GM23338 (cell line): ENCODE results near the gene MPHOSPH6. TPM values are rescaled to one million over a fixed set of nuclear protein-coding genes. Genes with fewer than 3 reads are reported as not detected.

Experiments used
- ATAC-seq: fragments of 200-7000 bp; cut with Tn5 transposase; 3 replicates; pipeline ENCODE4 v1.9.1; 2020
- DNase-seq: peaks from one replicate; pipeline ENCODE4 v3.0.0-alpha.2; 2015; ENCODE audit warnings: low spot score
- H2AFZ ChIP-seq: fragments of 200-600 bp; sonication (generic); 2 replicates; pipeline ENCODE4 v1.8.0; 2016; ENCODE audit warnings: antibody characterized with exemption, mild to moderate bottlenecking, moderate library complexity
- H3F3A ChIP-seq: fragments of 200-600 bp; sonication (generic); replicated peaks from 2 replicates; pipeline ENCODE4 v1.8.0; 2017; ENCODE audit warnings: antibody characterized with exemption, mixed run types, low read depth
- H3K27ac ChIP-seq: fragments of 200-600 bp; sonication (generic); 2 replicates; pipeline ENCODE4 v1.6.1; 2016; ENCODE audit warnings: low read depth
- H3K27me3 ChIP-seq: fragments of 200-600 bp; sonication (generic); 2 replicates; pipeline ENCODE4 v1.8.0; 2016; ENCODE audit warnings: mild to moderate bottlenecking, mixed run types, moderate library complexity; ENCODE audit not compliant: insufficient read depth
- H3K36me3 ChIP-seq: fragments of 200-600 bp; sonication (generic); 2 replicates; pipeline ENCODE4 v1.8.0; 2016; ENCODE audit warnings: mild to moderate bottlenecking; ENCODE audit not compliant: insufficient read depth
- H3K4me1 ChIP-seq: fragments of 200-600 bp; sonication (generic); 2 replicates; pipeline ENCODE4 v1.8.0; 2016; ENCODE audit warnings: mild to moderate bottlenecking, moderate library complexity; ENCODE audit not compliant: insufficient read depth
- H3K4me2 ChIP-seq: fragments of 200-600 bp; sonication (generic); 2 replicates; pipeline ENCODE4 v1.7.1; 2017; ENCODE audit warnings: mixed run types
- H3K4me3 ChIP-seq: fragments of 200-600 bp; sonication (generic); 2 replicates; pipeline ENCODE4 v1.6.1; 2016; ENCODE audit warnings: mixed run types
- H3K79me2 ChIP-seq: fragments of 200-600 bp; sonication (generic); replicated peaks from 2 replicates; pipeline ENCODE4 v1.8.0; 2017; ENCODE audit warnings: mild to moderate bottlenecking; ENCODE audit not compliant: insufficient read depth
- H3K9me2 ChIP-seq: fragments of 200-600 bp; sonication (generic); 2 replicates; pipeline ENCODE4 v1.8.0; 2017; ENCODE audit not compliant: insufficient read depth
- H4K20me1 ChIP-seq: fragments of 200-600 bp; sonication (generic); replicated peaks from 2 replicates; pipeline ENCODE4 v1.8.0; 2017; ENCODE audit warnings: mild to moderate bottlenecking; ENCODE audit not compliant: insufficient read depth
- H3K27ac Mint-ChIP-seq: 2 replicates; pipeline ENCODE4 v1.8.0; 2020; ENCODE audit warnings: inconsistent platforms, mild to moderate bottlenecking, moderate library complexity, mixed read lengths
- H3K27me3 Mint-ChIP-seq: 3 replicates; pipeline ENCODE4 v1.8.0; 2022; ENCODE audit warnings: low read depth, mild to moderate bottlenecking, moderate library complexity, mixed read lengths, inconsistent platforms; ENCODE audit not compliant: insufficient read depth, poor library complexity
- H3K36me3 Mint-ChIP-seq: 3 replicates; pipeline ENCODE4 v1.8.0; 2021; ENCODE audit warnings: low read depth, mild to moderate bottlenecking, inconsistent platforms, moderate library complexity, mixed read lengths
- H3K4me1 Mint-ChIP-seq: 3 replicates; pipeline ENCODE4 v1.8.0; 2020; ENCODE audit warnings: mild to moderate bottlenecking, inconsistent platforms, mixed read lengths
- H3K4me3 Mint-ChIP-seq: 3 replicates; pipeline ENCODE4 v1.8.0; 2021; ENCODE audit warnings: moderate library complexity, mild to moderate bottlenecking, inconsistent platforms, mixed read lengths
- H3K9me3 Mint-ChIP-seq: 3 replicates; pipeline ENCODE4 v1.8.0; 2020; ENCODE audit warnings: moderate library complexity, mild to moderate bottlenecking, inconsistent platforms, mixed read lengths
- CREB1 ChIP-seq: fragments of 250-450 bp; sonication (Bioruptor Pico); IDR thresholded peaks from 2 replicates; pipeline ENCODE4 v1.5.0; 2020; ENCODE audit warnings: low read depth, mild to moderate bottlenecking, moderate library complexity
- EZH2 ChIP-seq: fragments of 200-600 bp; sonication (generic); IDR thresholded peaks from one replicate; pipeline ENCODE4 v1.8.0; 2017; ENCODE audit warnings: antibody characterized with exemption, mild to moderate bottlenecking, low read depth; ENCODE audit not compliant: unreplicated experiment
- EZH2phosphoT487 ChIP-seq: fragments of 200-600 bp; sonication (generic); IDR thresholded peaks from one replicate; pipeline ENCODE4 v1.8.1; 2018; ENCODE audit warnings: antibody characterized with exemption; ENCODE audit not compliant: unreplicated experiment
- JUNB ChIP-seq: IDR thresholded peaks from one replicate; pipeline ENCODE4 v1.6.1; 2016; ENCODE audit warnings: antibody characterized with exemption; ENCODE audit not compliant: unreplicated experiment
- NANOG ChIP-seq: IDR thresholded peaks from 2 replicates; pipeline ENCODE4 v1.6.1; 2016; ENCODE audit warnings: antibody characterized with exemption, borderline replicate concordance
- POLR2AphosphoS5 ChIP-seq: IDR thresholded peaks from 2 replicates; pipeline ENCODE4 v1.6.1; 2016; ENCODE audit warnings: antibody characterized with exemption, low read depth
- STAT1 ChIP-seq: IDR thresholded peaks from one replicate; pipeline ENCODE4 v1.6.1; 2016; ENCODE audit warnings: antibody characterized with exemption; ENCODE audit not compliant: unreplicated experiment
- ZNF114 ChIP-seq: fragments of 250-450 bp; sonication (Bioruptor Pico); IDR thresholded peaks from 2 replicates; pipeline ENCODE4 v1.5.0; 2020; ENCODE audit warnings: mild to moderate bottlenecking, moderate library complexity
- ZNF331 ChIP-seq: fragments of 250-450 bp; sonication (Bioruptor Pico); IDR thresholded peaks from 2 replicates; pipeline ENCODE4 v1.5.0; 2020; ENCODE audit warnings: low read depth, mild to moderate bottlenecking, moderate library complexity
- polyA plus RNA-seq: library from polyadenylated mRNA; unstranded; fragments of >200 nt; fragmentation: Nextera tagmentation; extraction: Ambion mirVana; gene quantifications from 2 replicates; pipeline ENCODE4 v1.2.1, GENCODE V29; 2016
- total RNA-seq: library from RNA; depleted of rRNA; stranded (reverse); fragments of >200 nt; shearing (Covaris generic); gene quantifications from 2 replicates; pipeline ENCODE4 v1.2.3, GENCODE V29; 2014
- TF ChIP-seq, protein P1 (sequence below): IDR thresholded peaks from 2 replicates; pipeline ENCODE4 v1.6.1; 2016; ENCODE audit warnings: antibody characterized with exemption
- TF ChIP-seq, protein P2 (sequence below): fragments of 250-450 bp; sonication (Bioruptor Pico); IDR thresholded peaks from 2 replicates; pipeline ENCODE4 v1.5.0; 2020; ENCODE audit warnings: mild to moderate bottlenecking, moderate library complexity
- TF ChIP-seq, protein P3 (sequence below): IDR thresholded peaks from one replicate; pipeline ENCODE4 v1.6.1; 2018; ENCODE audit warnings: antibody characterized with exemption; ENCODE audit not compliant: unreplicated experiment
- TF ChIP-seq, protein P4 (sequence below), 2 experiments: fragments of 200-600 bp in 1 of 2; sonication (generic) in 1 of 2; conservative IDR thresholded peaks; 2 replicates each; pipeline versions ENCODE4 v1.5.1 to v1.6.1; 2016 to 2017; ENCODE audit warnings: antibody characterized with exemption in 2 of 2, low read depth in 2 of 2, mild to moderate bottlenecking in 2 of 2, moderate library complexity in 1 of 2

MPHOSPH6 gene
- total and polyA plus RNA-seq, 2 experiments from 2014 or later = 40.8 to 94.7 TPM

DNA sequence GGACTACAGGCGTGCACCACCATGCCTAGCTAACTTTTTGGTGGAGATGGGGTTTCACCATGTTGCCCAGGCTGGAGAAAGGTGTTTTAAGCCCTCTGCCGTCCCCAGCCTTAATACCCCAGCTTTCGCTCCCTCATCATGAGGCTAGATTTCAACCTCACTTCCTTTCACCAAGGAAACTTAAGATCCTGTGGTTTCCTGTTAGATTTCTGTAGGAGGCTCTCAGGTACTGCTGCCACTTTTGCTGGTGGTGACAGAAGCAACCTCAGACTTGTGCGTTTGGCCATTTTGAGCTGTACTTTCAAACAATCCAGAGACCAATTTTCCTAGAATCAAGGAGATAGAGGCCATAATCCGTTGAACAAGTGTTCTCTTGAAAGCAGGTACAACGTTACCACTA is 36.2 kb downstream of the MPHOSPH6 start:
- peaks cover 3% of the 10 kb centered on the region; the same call in 1 of the 3 replicates for H3K9me3 Mint-ChIP-seq
- Histone ChIP-seq H3K4me1 (peaks cover 2% of the 10 kb centered on the region; the same call in 1 of the 2 replicates), H3K4me2 (no peak overlapping the region), H3K79me2 (peaks cover 7% of the 10 kb centered on the region; the same call in 1 of the 2 replicates), H3K36me3 (no peaks in the 10 kb centered on the region; the same call in 1 of the 2 replicates), H3K4me3 (no peak overlapping the region), H3K9me2 (no peaks in the 10 kb centered on the region), H2AFZ (no peak overlapping the region), H3K27me3 (no peaks in the 10 kb centered on the region), H4K20me1 (no peaks in the 10 kb centered on the region), H3F3A (no peaks in the 10 kb centered on the region), H3K27ac (no peak overlapping the region)
- no peak overlapping the region for H3K27ac Mint-ChIP-seq
- H3K36me3 Mint-ChIP-seq = peaks cover 21% of the 10 kb centered on the region
- no peak overlapping the region for H3K4me3 Mint-ChIP-seq
- peaks cover 7% of the 10 kb centered on the region for H3K4me1 Mint-ChIP-seq
- TF ChIP-seq NANOG = no peak
- TF ChIP-seq, protein P1, sequence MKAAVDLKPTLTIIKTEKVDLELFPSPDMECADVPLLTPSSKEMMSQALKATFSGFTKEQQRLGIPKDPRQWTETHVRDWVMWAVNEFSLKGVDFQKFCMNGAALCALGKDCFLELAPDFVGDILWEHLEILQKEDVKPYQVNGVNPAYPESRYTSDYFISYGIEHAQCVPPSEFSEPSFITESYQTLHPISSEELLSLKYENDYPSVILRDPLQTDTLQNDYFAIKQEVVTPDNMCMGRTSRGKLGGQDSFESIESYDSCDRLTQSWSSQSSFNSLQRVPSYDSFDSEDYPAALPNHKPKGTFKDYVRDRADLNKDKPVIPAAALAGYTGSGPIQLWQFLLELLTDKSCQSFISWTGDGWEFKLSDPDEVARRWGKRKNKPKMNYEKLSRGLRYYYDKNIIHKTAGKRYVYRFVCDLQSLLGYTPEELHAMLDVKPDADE = no peak
- no peak for TF ChIP-seq JUNB
- no peak for TF ChIP-seq POLR2AphosphoS5
- TF ChIP-seq, protein P2, sequence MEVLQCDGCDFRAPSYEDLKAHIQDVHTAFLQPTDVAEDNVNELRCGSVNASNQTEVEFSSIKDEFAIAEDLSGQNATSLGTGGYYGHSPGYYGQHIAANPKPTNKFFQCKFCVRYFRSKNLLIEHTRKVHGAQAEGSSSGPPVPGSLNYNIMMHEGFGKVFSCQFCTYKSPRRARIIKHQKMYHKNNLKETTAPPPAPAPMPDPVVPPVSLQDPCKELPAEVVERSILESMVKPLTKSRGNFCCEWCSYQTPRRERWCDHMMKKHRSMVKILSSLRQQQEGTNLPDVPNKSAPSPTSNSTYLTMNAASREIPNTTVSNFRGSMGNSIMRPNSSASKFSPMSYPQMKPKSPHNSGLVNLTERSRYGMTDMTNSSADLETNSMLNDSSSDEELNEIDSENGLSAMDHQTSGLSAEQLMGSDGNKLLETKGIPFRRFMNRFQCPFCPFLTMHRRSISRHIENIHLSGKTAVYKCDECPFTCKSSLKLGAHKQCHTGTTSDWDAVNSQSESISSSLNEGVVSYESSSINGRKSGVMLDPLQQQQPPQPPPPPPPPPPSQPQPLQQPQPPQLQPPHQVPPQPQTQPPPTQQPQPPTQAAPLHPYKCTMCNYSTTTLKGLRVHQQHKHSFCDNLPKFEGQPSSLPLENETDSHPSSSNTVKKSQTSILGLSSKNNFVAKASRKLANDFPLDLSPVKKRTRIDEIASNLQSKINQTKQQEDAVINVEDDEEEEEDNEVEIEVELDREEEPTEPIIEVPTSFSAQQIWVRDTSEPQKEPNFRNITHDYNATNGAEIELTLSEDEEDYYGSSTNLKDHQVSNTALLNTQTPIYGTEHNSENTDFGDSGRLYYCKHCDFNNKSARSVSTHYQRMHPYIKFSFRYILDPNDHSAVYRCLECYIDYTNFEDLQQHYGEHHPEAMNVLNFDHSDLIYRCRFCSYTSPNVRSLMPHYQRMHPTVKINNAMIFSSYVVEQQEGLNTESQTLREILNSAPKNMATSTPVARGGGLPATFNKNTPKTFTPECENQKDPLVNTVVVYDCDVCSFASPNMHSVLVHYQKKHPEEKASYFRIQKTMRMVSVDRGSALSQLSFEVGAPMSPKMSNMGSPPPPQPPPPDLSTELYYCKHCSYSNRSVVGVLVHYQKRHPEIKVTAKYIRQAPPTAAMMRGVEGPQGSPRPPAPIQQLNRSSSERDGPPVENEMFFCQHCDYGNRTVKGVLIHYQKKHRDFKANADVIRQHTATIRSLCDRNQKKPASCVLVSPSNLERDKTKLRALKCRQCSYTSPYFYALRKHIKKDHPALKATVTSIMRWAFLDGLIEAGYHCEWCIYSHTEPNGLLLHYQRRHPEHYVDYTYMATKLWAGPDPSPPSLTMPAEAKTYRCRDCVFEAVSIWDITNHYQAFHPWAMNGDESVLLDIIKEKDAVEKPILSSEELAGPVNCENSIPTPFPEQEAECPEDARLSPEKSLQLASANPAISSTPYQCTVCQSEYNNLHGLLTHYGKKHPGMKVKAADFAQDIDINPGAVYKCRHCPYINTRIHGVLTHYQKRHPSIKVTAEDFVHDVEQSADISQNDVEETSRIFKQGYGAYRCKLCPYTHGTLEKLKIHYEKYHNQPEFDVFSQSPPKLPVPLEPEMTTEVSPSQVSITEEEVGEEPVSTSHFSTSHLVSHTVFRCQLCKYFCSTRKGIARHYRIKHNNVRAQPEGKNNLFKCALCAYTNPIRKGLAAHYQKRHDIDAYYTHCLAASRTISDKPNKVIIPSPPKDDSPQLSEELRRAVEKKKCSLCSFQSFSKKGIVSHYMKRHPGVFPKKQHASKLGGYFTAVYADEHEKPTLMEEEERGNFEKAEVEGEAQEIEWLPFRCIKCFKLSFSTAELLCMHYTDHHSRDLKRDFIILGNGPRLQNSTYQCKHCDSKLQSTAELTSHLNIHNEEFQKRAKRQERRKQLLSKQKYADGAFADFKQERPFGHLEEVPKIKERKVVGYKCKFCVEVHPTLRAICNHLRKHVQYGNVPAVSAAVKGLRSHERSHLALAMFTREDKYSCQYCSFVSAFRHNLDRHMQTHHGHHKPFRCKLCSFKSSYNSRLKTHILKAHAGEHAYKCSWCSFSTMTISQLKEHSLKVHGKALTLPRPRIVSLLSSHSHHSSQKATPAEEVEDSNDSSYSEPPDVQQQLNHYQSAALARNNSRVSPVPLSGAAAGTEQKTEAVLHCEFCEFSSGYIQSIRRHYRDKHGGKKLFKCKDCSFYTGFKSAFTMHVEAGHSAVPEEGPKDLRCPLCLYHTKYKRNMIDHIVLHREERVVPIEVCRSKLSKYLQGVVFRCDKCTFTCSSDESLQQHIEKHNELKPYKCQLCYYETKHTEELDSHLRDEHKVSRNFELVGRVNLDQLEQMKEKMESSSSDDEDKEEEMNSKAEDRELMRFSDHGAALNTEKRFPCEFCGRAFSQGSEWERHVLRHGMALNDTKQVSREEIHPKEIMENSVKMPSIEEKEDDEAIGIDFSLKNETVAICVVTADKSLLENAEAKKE (CRISPR knock-in tag) = no peak
- no peak for TF ChIP-seq ZNF331 (CRISPR knock-in tag)
- TF ChIP-seq ZNF114 (CRISPR knock-in tag) = no peak
- no peak for TF ChIP-seq EZH2
- TF ChIP-seq, protein P3, sequence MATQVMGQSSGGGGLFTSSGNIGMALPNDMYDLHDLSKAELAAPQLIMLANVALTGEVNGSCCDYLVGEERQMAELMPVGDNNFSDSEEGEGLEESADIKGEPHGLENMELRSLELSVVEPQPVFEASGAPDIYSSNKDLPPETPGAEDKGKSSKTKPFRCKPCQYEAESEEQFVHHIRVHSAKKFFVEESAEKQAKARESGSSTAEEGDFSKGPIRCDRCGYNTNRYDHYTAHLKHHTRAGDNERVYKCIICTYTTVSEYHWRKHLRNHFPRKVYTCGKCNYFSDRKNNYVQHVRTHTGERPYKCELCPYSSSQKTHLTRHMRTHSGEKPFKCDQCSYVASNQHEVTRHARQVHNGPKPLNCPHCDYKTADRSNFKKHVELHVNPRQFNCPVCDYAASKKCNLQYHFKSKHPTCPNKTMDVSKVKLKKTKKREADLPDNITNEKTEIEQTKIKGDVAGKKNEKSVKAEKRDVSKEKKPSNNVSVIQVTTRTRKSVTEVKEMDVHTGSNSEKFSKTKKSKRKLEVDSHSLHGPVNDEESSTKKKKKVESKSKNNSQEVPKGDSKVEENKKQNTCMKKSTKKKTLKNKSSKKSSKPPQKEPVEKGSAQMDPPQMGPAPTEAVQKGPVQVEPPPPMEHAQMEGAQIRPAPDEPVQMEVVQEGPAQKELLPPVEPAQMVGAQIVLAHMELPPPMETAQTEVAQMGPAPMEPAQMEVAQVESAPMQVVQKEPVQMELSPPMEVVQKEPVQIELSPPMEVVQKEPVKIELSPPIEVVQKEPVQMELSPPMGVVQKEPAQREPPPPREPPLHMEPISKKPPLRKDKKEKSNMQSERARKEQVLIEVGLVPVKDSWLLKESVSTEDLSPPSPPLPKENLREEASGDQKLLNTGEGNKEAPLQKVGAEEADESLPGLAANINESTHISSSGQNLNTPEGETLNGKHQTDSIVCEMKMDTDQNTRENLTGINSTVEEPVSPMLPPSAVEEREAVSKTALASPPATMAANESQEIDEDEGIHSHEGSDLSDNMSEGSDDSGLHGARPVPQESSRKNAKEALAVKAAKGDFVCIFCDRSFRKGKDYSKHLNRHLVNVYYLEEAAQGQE = no peak
- no peak for TF ChIP-seq EZH2phosphoT487
- TF ChIP-seq STAT1 = no peak
- no peak for TF ChIP-seq CREB1 (CRISPR knock-in tag)
- TF ChIP-seq, protein P4, sequence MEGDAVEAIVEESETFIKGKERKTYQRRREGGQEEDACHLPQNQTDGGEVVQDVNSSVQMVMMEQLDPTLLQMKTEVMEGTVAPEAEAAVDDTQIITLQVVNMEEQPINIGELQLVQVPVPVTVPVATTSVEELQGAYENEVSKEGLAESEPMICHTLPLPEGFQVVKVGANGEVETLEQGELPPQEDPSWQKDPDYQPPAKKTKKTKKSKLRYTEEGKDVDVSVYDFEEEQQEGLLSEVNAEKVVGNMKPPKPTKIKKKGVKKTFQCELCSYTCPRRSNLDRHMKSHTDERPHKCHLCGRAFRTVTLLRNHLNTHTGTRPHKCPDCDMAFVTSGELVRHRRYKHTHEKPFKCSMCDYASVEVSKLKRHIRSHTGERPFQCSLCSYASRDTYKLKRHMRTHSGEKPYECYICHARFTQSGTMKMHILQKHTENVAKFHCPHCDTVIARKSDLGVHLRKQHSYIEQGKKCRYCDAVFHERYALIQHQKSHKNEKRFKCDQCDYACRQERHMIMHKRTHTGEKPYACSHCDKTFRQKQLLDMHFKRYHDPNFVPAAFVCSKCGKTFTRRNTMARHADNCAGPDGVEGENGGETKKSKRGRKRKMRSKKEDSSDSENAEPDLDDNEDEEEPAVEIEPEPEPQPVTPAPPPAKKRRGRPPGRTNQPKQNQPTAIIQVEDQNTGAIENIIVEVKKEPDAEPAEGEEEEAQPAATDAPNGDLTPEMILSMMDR (conservative IDR thresholded peaks at IDR 0.05; ENCODE audit: low read depth in 2 of 2) = no peak
- ATAC-seq (no peak), DNase-seq (no peak)
- H3K27me3 Mint-ChIP-seq = peaks cover 2% of the 10 kb centered on the region
